GM19395 (cell line): ENCODE measurements around the gene BLM.
A peak's percentile ranks its signal among the peaks of the same experiment; 100 is the strongest.
"Not testable (repeated sequence)": the region's sequence is repeated elsewhere in the genome, so short reads cannot be mapped to it uniquely, and the experiment has no call there.

Experiments
- ATAC-seq: cut with Tn5 transposase; IDR thresholded peaks from one replicate; pipeline ENCODE4 v1.9.1; 2021; ENCODE audit warnings: mild to moderate bottlenecking, moderate library complexity; ENCODE audit not compliant: unreplicated experiment

BLM gene

DNA sequence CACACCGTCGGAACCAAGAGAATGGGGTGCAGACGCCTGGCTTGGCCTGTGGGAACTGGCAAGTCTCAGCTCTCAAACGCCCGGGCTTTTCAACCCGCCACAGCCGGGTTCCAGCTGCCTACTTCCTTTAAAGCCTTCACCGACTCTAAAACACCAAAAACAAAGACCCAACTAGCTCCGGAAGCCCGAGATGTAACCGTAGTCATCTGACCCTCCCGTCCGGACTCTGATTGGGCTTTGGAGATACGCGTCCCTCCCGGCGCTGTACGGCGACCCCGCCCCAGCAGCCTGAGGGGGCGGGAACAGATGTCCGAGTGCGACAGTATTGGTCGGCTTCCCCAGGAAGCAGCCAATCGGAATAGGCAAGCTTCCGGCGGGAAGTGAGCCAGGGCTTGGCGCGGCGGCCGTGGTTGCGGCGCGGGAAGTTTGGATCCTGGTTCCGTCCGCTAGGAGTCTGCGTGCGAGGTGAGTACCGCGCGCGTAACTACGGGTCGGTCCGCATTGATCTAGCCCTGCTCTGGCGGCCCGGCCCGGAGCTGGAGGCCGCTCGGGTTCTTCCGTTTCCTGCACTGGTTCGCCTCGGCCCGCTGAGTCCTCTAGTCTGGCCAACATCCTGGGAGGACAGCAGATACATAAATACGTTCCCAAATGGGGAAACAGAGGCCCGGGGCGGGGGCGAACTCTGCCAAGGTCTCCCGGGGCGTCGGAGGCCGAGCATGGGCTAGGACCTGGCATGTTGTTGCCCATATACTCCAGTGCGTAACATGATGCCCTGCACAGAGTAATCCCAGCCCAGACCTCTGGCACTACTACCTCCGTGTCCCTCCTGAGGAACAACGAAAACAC lies at the start of gene BLM:
TSS of gene BLM (plus strand) at position 371 of the 846 bp plus-strand sequence. CDS start 30,047 bp downstream, outside the sequence.
- ATAC-seq, result peak; percentile 99

DNA sequence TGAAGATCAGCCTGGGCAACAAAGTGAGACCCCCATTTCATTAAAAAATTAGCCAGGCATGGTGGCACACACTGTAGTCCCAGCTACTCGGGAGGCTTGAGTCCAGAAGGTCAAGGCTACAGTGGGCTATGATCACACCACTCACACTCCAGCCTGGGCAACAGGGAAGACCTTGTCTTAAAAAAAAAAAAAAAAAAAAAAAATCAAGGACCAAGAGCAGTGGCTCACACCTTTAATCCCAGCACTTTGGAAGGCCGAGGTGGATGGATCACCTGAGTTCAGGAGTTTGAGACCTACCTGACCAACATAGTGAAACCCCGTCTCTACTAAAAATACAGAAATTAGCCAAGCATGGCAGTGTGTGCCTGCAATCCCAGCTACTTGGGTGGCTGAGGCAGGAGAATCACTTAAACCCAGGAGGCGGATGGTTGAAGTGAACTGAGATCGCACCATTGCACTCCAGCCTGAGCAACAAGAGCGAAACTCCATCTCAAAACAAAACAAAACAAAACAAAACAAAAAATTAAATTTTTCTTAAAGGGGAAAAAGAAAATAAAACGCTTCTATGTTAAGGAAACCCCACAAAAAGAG lies 49.3 kb upstream of the BLM start:
- ATAC-seq, result not testable (repeated sequence)

DNA sequence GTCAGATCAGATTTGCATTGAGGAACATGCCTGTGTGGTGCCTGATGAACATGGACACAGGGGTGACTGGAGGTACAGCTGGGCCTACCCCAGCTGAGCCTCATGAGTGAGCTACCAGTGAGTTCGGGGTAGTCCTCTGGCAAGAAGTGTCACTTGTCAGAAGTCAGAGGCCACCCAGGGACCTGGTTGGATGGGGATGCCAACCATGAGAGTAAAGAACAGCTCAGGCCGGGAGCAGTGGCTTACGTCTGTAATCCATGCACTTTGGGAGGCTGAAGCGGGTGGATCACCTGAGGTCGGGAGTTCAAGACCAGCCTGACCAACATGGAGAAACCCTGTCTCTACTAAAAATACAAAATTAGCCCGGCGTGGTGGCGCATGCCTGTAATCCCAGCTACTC lies 46.5 kb upstream of the BLM start:
- not testable (repeated sequence) for ATAC-seq

DNA sequence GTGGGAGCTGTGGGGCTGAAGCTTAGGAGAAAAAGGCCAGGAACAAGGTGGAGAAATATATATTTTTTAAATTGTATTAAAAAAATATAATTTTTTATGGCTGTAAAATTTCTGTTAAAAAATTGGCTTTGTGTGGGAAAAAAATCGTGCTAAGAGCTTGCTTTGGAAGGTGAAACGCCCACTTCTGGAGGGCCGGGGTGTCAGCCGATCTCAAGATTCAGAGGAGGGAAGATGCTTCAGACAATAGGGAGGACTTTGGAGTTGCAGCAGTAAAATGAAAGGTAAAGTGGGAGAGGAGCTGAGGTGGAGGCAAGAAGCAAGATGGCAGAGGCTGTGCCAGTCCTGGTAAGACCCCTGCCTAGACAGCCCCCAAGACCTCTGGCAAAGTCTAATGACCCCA lies 45.9 kb upstream of the BLM start:
- no peak for ATAC-seq

DNA sequence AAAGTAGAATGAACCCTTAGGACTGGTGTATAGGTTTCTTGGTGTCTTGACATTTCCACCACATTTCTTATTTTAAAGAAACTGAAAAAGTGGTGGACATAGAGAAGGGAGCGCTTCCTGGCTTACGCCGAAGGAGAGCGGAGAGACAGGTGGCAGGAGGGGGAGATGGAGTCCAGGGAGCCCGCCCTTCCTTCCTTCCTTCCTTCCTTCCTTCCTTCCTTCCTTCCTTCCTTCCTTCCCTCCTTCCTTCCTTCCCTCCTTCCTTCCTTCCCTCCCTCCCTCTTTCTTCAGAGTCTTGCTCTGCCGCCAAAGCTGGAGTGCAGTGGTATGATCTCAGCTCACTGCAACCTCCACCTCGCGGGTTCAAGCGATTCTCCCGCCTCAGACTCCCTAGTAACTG lies 43.8 kb upstream of the BLM start:
- ATAC-seq, result not testable (repeated sequence)

DNA sequence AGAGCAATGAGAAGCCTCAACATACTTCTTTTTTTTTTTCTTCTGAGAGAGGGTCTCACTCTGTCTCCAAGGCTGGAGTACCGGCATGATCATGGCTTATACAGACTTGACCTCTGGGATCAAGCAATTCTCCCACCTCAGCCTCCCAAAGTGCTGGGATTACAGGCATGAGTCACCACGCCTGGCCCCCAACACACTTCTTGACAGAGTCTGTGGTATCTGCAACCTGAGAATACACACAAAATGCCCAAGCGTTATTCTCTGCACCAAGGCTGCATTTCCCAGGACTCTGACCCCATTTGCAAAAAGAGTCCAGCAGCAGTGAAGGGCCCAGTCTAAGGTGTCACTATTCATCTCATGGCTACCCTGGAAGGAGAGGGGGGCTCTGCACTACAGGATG lies 42.7 kb upstream of the BLM start:
- ATAC-seq, result no peak

DNA sequence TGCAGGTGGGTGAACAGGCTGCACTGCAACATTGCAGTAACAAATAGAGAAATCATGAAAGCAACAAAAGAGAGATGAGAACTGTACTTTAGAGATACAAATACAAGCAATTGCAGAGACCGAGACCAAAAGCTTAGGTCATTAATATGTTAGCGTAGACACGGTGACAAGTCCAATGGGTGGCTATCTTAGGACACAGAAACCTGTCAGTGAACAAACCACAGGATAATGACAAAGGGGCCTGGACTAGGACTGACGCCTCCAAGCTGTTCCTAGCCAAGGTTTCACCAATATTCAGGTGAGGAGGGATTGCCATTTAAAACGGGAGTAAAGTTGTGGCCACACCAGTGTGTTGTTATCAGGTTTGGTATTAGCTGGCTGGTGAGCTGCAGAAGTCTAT lies 41.7 kb upstream of the BLM start:
- no peak for ATAC-seq

DNA sequence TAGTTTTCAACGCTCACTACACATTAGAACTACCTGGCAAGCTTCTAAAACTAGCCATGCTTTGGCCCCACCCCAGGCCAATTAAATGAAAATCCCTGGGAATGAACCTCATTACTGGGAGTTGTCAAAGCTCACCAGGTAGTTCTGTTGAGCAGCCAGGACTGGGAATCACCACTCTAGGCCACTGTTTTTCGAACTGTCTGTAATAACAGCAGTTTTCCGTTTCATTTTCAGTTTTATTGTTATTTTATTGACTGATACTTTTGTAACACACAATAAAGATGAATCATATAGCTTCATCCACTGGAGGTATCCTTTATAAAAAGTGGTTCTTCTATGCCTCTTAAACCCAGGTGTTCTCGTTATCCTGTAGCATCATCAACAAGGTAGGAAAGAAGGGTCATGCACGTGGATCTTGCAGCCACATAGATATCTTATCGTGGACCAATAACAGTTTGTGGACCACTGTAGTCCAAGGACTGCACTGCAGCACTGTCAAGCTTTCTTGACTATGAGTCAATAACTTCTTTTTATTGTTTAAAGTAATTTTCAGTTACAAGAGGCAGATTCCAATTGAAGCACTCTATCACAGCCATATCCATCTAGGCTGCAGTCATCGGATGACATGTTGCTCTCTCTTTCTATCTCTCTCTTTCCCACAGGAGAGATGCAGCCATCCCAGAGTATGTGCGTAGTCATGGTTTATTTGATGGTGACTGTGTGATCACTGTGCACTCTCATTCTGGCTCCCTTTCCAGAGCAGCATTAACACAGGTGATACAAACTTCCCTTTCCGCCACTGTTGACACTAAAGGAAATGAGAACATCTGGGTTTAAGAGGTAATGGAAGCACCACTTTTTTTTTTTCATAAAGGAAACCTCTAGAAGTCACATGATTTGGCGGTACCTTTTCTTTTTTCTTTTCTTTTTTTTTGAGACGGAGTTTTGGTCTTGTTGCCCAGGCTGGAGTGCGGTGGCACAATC lies 39.0 kb upstream of the BLM start:
- ATAC-seq, result no peak

DNA sequence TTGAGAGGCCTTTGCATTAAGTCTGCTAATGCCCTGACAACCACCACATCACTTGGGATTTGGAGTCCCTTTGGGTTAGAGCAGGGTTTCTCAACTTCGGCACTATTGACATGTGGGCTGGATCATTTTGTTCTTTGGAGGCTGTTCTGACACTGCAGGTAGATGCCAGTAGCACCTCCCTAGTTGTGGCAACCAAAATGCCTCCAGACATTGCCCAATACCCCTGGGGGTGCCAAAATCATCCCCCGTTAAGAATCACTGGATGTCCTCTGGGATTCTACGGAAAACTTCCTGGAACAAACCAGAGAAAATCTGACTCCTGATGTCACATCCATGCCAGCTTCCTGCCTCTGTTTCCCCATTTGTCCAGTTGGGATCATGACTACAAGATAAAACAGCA lies 37.2 kb upstream of the BLM start:
- ATAC-seq, result no peak

DNA sequence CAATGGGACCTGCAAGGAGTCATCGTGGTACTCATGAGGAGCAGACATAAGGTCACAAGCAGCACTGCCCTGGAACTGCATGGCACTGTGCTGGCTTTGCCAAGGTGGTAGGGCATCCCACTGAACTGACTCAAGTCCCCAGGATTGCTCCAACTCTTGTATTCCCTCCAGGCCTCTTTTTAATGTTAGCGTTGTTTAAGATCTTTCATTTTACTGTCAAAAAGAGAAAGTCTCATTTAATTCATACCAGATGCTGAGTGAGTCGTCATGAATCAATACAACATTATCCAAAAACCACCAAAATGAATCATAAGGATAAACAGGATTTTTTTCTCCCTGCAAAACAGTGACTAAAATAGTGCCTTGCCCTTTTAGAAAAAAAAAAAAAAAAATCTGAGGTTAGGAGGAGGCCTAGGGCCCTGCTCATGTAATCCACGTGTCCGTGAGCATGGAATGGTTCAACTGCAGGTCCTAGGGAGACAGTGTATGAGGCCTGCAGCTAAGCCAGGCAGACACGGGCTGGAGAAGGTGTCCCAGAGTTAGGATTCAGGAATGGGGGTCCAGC lies 36.7 kb upstream of the BLM start:
- no peak for ATAC-seq

DNA sequence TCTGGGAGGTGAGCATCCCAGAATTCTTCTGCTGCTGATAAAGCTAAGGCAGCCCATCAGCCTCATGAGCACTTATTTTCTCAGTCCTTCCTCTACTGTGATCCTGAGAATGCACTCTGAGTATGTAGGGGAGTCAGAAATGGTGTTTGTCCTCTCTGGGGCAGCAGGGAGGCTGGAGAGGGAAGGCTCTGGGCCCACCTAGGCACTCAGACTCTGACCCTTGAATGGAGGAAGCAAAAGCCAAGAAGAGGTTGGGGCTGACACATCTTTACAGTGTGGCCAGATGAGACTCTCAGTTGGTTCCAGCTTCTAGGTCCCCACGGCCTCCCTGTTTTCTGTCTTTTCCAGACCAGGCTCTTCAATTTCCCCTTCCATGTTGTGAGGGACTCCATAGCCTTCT lies 36.1 kb upstream of the BLM start:
- no peak for ATAC-seq

DNA sequence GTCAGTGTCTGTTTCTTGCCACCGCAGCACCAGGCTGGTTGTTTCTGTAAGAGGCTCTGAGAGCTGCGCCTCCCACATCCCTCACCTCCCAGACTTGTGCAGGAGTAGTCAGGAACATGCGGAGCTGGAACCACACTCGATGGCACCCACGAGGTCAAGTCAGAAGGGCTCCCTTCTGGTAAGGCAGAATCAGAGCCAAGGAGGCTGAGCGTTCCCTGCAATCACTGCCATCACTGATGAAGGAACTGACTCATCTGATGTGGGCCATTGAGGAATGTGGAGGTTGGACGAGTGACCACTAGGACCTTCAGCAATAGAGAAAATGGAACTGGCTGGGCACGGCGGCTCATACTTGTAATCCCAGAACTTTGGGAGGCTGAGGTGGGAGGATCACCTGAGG lies 35.7 kb upstream of the BLM start:
- no peak for ATAC-seq

DNA sequence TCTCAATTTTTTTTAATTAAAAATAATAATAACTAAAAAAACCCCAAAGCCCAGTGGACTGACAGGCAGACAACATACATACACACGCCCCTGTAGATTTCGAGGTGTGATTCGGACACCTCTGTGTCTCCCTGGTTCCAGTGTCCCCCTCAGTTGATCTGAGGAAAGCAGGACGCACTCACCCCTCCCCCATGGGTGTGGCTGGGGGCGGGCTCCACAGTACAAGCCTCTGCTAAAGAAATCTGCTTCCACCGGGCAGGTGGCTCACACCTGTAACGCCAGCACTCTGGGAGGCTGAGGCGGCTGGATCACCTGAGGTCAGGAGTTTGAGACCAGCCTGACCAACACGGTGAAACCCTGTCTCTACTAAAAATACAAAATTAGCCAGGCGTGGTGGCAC lies 33.8 kb upstream of the BLM start:
- no peak for ATAC-seq

DNA sequence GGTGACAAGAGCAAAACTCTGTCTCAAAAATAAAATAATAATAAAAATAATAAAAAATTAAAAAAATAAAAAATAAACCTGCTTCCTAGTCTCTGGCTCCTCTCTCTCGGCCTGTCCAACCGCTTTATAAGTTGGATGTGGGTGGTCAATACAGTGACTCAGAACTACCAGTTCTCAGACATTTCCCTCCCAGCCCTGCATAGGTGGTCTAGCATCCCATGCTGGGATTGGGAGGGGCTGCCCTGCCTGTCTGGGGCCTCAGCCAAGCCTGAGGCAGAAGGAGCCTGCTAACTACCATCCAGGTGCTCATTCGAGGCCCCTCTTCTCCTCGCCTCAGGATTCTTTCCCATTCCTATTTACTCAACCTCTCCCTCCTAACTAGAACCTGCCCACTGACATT lies 33.3 kb upstream of the BLM start:
- no peak for ATAC-seq

DNA sequence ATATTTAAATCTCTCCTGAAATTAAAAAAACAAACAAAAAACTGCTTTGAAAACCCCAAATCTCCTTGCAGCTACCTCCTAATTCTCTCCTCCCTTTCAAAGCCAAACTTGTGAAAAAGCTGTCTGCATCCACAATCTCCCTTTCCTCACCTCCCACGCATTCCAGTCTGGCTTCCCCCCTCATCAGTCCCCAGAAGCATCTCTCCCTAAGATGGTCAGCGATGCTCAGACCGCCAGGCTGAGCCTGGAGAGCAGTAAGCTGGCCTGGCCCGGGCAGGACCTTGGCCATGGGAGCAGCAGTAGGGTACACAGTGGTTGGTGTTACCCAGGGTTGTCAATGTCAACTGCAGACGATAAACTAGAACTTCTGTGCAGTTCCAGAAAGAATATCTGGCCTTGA lies 32.9 kb upstream of the BLM start:
- ATAC-seq, result no peak

DNA sequence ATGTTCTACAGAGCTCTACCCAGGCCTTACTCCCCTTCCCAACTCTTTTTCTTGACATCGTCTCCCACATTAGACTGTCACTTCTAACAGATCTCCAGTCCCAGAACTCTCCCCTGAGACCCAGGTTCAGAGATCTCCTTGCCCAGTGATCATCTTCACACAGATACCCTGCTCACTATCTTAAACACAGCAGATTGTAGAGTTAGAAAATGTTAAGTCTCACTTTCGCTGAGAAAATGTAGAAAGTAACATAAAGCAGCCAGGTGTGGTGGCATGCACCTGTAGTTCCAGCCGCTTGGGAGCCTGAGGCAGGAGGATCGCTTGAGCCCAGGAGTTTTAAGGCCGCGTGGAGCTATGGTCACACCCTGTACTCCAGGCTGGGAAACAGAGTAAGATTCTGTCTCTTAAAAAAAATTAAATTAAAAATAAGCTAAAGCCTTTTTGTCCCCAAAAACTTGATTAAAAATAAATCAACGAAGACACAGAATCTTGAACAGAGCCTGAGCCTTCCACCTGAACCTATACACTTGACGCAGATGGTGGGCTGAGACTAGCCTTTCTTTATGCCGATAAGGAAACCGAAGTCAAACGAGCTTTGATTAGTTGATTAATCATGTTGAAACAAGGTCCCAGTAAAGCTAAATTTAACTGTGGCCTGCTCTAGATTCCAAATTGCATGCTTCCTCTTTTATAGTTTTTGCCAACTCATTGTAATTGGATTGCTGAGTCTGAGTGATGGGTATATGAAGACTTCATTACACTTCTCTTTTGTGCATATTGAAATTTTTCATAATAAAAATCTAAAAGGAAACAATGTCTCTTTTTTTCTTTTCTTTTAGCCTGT lies 31.3 kb upstream of the BLM start:
- ATAC-seq, result peak; percentile 40

DNA sequence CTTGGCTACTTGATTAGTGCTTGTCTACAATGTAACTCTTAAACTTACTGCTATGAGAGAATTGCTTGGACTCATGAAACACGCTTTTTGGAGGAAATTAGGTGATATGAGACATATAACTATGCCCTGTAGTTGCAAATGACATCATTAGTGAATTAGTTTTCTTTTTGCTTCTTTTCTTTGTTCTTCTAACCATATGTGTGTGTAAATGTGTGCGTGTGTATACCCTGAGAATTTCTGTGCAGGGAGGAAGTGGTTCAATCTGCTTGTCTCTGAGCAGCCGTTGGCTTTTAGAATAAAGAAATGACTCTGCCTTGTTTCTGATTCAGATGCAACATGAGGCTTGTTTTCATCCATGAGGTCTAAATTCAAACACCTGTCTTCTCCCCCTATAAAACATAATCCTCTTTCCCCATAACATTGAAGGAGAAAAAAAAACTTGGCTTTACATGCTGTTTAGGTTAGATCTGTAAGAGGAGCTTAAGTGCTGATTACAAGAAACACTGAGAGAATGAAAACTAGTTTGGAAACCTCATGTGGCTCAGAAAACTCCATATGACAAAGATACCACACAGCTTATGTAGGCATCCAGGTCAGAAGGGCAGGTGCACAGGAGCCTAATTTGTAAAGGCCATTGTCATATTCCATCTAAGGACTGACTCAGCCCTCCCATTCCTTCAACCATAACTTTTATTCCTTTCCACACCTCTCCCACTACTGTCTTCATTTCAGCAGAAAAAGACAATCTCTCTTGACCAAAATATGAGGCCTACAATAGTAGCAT lies 30.5 kb upstream of the BLM start:
- peak; percentile 89 for ATAC-seq

DNA sequence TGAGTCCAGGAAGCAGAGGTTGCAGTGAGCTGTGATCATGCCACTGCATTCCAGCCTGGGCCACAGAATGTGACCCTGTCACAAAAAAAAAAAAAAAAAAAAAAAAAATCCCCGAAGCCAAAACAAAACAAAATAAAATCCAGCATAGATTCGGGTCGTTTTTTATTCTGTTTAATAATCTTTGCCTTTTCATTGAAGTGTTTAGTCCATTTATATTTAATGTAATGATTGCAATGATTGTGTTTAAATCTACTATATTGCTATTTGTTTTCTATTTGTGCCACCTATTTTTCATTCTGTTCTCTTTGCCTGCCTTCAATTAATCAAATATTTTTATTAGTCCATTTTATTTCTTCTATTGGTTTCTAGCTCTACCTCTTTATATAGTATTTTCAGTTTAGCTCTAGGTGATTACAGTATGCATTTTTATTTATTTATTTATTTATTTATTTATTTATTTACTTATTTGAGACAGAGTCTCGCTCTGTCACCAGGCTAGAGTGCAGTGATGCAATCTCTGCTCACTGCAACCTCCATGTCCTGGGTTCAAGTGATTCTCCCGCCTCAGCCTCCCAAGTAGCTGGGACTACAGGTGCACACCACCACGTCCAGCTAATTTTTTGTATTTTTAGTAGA lies 27.7 kb upstream of the BLM start:
- ATAC-seq, result not testable (repeated sequence)

DNA sequence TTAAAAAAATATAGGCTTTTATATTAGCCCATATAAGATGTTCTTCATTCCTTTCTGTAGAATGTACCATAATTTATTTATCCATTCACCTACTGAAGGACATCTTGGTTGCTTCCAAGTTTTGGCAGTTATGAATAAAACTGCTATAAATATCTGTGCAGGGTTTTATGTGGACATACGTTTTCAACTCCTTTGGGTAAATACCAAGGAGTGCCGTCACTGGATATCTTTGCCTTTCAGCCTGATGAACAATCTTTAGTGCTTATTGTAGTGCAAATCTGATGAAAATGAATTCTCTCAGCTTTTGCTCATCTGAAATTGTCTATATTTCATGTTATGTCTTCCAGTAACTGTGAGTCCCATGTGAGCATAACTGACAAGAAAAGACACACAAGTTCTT lies 26.6 kb upstream of the BLM start:
- ATAC-seq, result no peak
